Measurements from ENCODE around the gene CNTROB.

Gene CNTROB

GRCh38 chr17:7974638-7975131 is 42.7 kb downstream of the CNTROB start:
- TF ChIP-seq FOXP2 (optimal IDR thresholded peaks at IDR 0.05; ENCODE audit: borderline replicate concordance, extremely low read depth, extremely low read length, insufficient read depth) (no peak), SIN3A (IDR thresholded peaks at IDR 0.05; ENCODE audit: borderline replicate concordance, insufficient read depth, low read length) (no peak), POLR2AphosphoS5 (IDR thresholded peaks at IDR 0.05; ENCODE audit: low read depth, low read length) (no peak), TAF1 (IDR thresholded peaks at IDR 0.05; ENCODE audit: borderline replicate concordance, insufficient read depth, low read length) (no peak), REST (IDR thresholded peaks at IDR 0.05; ENCODE audit: insufficient read depth in 1 of 2, low read depth in 2 of 2, low read length in 2 of 2) (no peak)

- no peak for TF ChIP-seq FOXP2 (optimal IDR thresholded peaks at IDR 0.05; ENCODE audit: borderline replicate concordance, extremely low read depth, extremely low read length, insufficient read depth)
These were observed 45.0 kb downstream of the CNTROB start for GRCh38 chr17:7977039-7977438.

- TF ChIP-seq POLR2AphosphoS5 (IDR thresholded peaks at IDR 0.05; ENCODE audit: low read depth, low read length) (no peak), FOXP2 (optimal IDR thresholded peaks at IDR 0.05; ENCODE audit: borderline replicate concordance, extremely low read depth, extremely low read length, insufficient read depth) (no peak), TAF1 (IDR thresholded peaks at IDR 0.05; ENCODE audit: borderline replicate concordance, insufficient read depth, low read length) (no peak), REST (IDR thresholded peaks at IDR 0.05; ENCODE audit: insufficient read depth in 1 of 2, low read depth in 2 of 2, low read length in 2 of 2) (no peak), SIN3A (IDR thresholded peaks at IDR 0.05; ENCODE audit: borderline replicate concordance, insufficient read depth, low read length) (no peak)
These were observed 45.8 kb downstream of the CNTROB start for GRCh38 chr17:7977805-7978204.

- TF ChIP-seq SIN3A (IDR thresholded peaks at IDR 0.05; ENCODE audit: borderline replicate concordance, insufficient read depth, low read length) = no peak
- TF ChIP-seq TAF1 (IDR thresholded peaks at IDR 0.05; ENCODE audit: borderline replicate concordance, insufficient read depth, low read length) = no peak
- TF ChIP-seq FOXP2 (optimal IDR thresholded peaks at IDR 0.05; ENCODE audit: borderline replicate concordance, extremely low read depth, extremely low read length, insufficient read depth) = no peak
- no peak for TF ChIP-seq POLR2AphosphoS5 (IDR thresholded peaks at IDR 0.05; ENCODE audit: low read depth, low read length)
These were observed 50.2 kb downstream of the CNTROB start for GRCh38 chr17:7982173-7982572.

- TF ChIP-seq REST (IDR thresholded peaks at IDR 0.05; ENCODE audit: insufficient read depth in 1 of 2, low read depth in 2 of 2, low read length in 2 of 2) (no peak), POLR2AphosphoS5 (IDR thresholded peaks at IDR 0.05; ENCODE audit: low read depth, low read length) (no peak), SIN3A (IDR thresholded peaks at IDR 0.05; ENCODE audit: borderline replicate concordance, insufficient read depth, low read length) (no peak), FOXP2 (optimal IDR thresholded peaks at IDR 0.05; ENCODE audit: borderline replicate concordance, extremely low read depth, extremely low read length, insufficient read depth) (no peak), TAF1 (IDR thresholded peaks at IDR 0.05; ENCODE audit: borderline replicate concordance, insufficient read depth, low read length) (no peak)
These were observed 50.7 kb downstream of the CNTROB start for GRCh38 chr17:7982666-7983065.

GRCh38 chr17:7984904-7985303 is 52.9 kb downstream of the CNTROB start:
- TF ChIP-seq TAF1 (IDR thresholded peaks at IDR 0.05; ENCODE audit: borderline replicate concordance, insufficient read depth, low read length) = no peak
- TF ChIP-seq POLR2AphosphoS5 (IDR thresholded peaks at IDR 0.05; ENCODE audit: low read depth, low read length) = no peak

Data from PFSK-1 (cell line).